ENCODE measurements around the gene C1orf210. TPM values are rescaled to one million over a fixed set of nuclear protein-coding genes. Genes with fewer than 3 reads are reported as not detected.

The C1orf210 gene
- total RNA-seq, 1 experiment from 2014 or later = 7.8 TPM

- Histone ChIP-seq H3K9me3 (no peaks in the 10 kb centered on the region), H3K36me3 (ENCODE audit: control insufficient read depth, insufficient read depth, low read length) (no peaks in the 10 kb centered on the region), H3K4me1 (no peaks in the 10 kb centered on the region), H3K4me3 (ENCODE audit: low read depth, low read length) (no peak overlapping the region), H3K27me3 (replicated peaks; ENCODE audit: control insufficient read depth, insufficient read depth, low read length) (no peaks in the 10 kb centered on the region)
- H3K4me3 Mint-ChIP-seq (ENCODE audit: unreplicated experiment) = no peak overlapping the region
- intact Hi-C loops (cut with micrococcal nuclease; ENCODE audit: unreplicated experiment) = no loop called here
- TF ChIP-seq CTCF (IDR thresholded peaks at IDR 0.05; ENCODE audit: insufficient read depth in 1 of 2, low read depth in 1 of 2, low read length in 1 of 2, severe bottlenecking in 1 of 2, unreplicated experiment in 1 of 2) = no peak
- H3K27me3 Mint-ChIP-seq (ENCODE audit: insufficient read depth, unreplicated experiment) = no peaks in the 10 kb centered on the region
- no peak overlapping the region for H3K27ac Mint-ChIP-seq (ENCODE audit: unreplicated experiment)
- no TSS peak for BruUV-seq (replicated peaks)
- H3K36me3 Mint-ChIP-seq (ENCODE audit: insufficient read depth, unreplicated experiment) = no peaks in the 10 kb centered on the region
- CTCF ChIA-PET = no interaction called here
- DNase-seq = no peak
- H3K9me3 Mint-ChIP-seq (ENCODE audit: unreplicated experiment) = no peaks in the 10 kb centered on the region
- POLR2A ChIA-PET = no interaction called here
- no peaks in the 10 kb centered on the region for H3K4me1 Mint-ChIP-seq (ENCODE audit: low read depth, unreplicated experiment)
Measured at GRCh38 chr1:43312663-43313515, 27.5 kb upstream of the C1orf210 start.

- Histone ChIP-seq H3K27me3 (replicated peaks; ENCODE audit: control insufficient read depth, insufficient read depth, low read length) (no peaks in the 10 kb centered on the region), H3K4me1 (no peaks in the 10 kb centered on the region), H3K36me3 (ENCODE audit: control insufficient read depth, insufficient read depth, low read length) (no peaks in the 10 kb centered on the region), H3K9me3 (no peaks in the 10 kb centered on the region), H3K4me3 (ENCODE audit: low read depth, low read length) (no peak overlapping the region)
- CTCF ChIA-PET = no interaction called here
- POLR2A ChIA-PET = no interaction called here
- TF ChIP-seq CTCF (IDR thresholded peaks at IDR 0.05; ENCODE audit: insufficient read depth in 1 of 2, low read depth in 1 of 2, low read length in 1 of 2, severe bottlenecking in 1 of 2, unreplicated experiment in 1 of 2) = no peak
- H3K27ac Mint-ChIP-seq (ENCODE audit: unreplicated experiment) = no peak overlapping the region
- no peaks in the 10 kb centered on the region for H3K9me3 Mint-ChIP-seq (ENCODE audit: unreplicated experiment)
- H3K4me3 Mint-ChIP-seq (ENCODE audit: unreplicated experiment) = no peak overlapping the region
- no peaks in the 10 kb centered on the region for H3K27me3 Mint-ChIP-seq (ENCODE audit: insufficient read depth, unreplicated experiment)
- no peak for DNase-seq
- H3K36me3 Mint-ChIP-seq (ENCODE audit: insufficient read depth, unreplicated experiment) = no peaks in the 10 kb centered on the region
- no peaks in the 10 kb centered on the region for H3K4me1 Mint-ChIP-seq (ENCODE audit: low read depth, unreplicated experiment)
- intact Hi-C loops (cut with micrococcal nuclease; ENCODE audit: unreplicated experiment) = no loop called here
- BruUV-seq (replicated peaks) = no TSS peak
Measured at GRCh38 chr1:43312212-43312623, 26.8 kb upstream of the C1orf210 start.

GRCh38 chr1:43311521-43311920, 26.1 kb upstream of the C1orf210 start:
- no peak overlapping the region for H3K27ac Mint-ChIP-seq (ENCODE audit: unreplicated experiment)
- CTCF ChIA-PET = no interaction called here

More at GRCh38 chr1:43311521-43311920, 26.1 kb upstream of the C1orf210 start:
- Mint-ChIP-seq H3K4me1 (ENCODE audit: low read depth, unreplicated experiment) (no peaks in the 10 kb centered on the region), H3K36me3 (ENCODE audit: insufficient read depth, unreplicated experiment) (no peaks in the 10 kb centered on the region), H3K27me3 (ENCODE audit: insufficient read depth, unreplicated experiment) (no peaks in the 10 kb centered on the region), H3K9me3 (ENCODE audit: unreplicated experiment) (no peaks in the 10 kb centered on the region), H3K4me3 (ENCODE audit: unreplicated experiment) (no peak overlapping the region)
- H3K36me3 ChIP-seq (ENCODE audit: control insufficient read depth, insufficient read depth, low read length) = no peaks in the 10 kb centered on the region
- POLR2A ChIA-PET = no interaction called here
- no peak overlapping the region for H3K4me3 ChIP-seq (ENCODE audit: low read depth, low read length)
- no peaks in the 10 kb centered on the region for H3K9me3 ChIP-seq
- H3K27me3 ChIP-seq (replicated peaks; ENCODE audit: control insufficient read depth, insufficient read depth, low read length) = no peaks in the 10 kb centered on the region
- TF ChIP-seq CTCF (IDR thresholded peaks at IDR 0.05; ENCODE audit: insufficient read depth in 1 of 2, low read depth in 1 of 2, low read length in 1 of 2, severe bottlenecking in 1 of 2, unreplicated experiment in 1 of 2) = no peak
- no peak for DNase-seq
- intact Hi-C loops (cut with micrococcal nuclease; ENCODE audit: unreplicated experiment) = no loop called here
- BruUV-seq (replicated peaks) = no TSS peak
- H3K4me1 ChIP-seq = no peaks in the 10 kb centered on the region
